HepG2 (cell line): ENCODE measurements around the gene NLRC4. TPM values are rescaled to one million over a fixed set of nuclear protein-coding genes. Genes with fewer than 3 reads are reported as not detected.

Experiments
- ATAC-seq: fragments of 200-7000 bp; cut with Tn5 transposase; 3 replicates; pipeline ENCODE4 v1.9.1; 2020; ENCODE audit warnings: mild to moderate bottlenecking, moderate library complexity
- BruUV-seq: library from RNA; stranded (reverse); fragments of 400-500 nt; replicated peaks from 2 replicates; lab custom pipeline; 2021; lab: Mats Ljungman, UMichigan
- CTCF ChIA-PET: fragments of 300-600 bp; formaldehyde crosslinking; extraction: SDS; loops from one replicate; lab custom pipeline; 2021; ENCODE audit warnings: low total read pairs, inconsistent platforms, low intra/inter-chr PET ratio; lab: Yijun Ruan, JAX
- POLR2A ChIA-PET: fragments of 350-600 bp; sonication (Branson Sonifier 250); formaldehyde crosslinking; loops from one replicate; lab custom pipeline; 2020; ENCODE audit warnings: antibody characterized with exemption, inconsistent platforms; lab: Yijun Ruan, JAX
- DNase-seq: peaks from one replicate; pipeline ENCODE4 v3.0.0-alpha.2; 2015; ENCODE audit warnings: low spot score
- FAIRE-seq: peaks from 3 replicates; lab custom pipeline; 2011; peaks lifted over from hg19 to GRCh38; lab: Jason Lieb, UNC
- H2AFZ ChIP-seq: one replicate; pipeline ENCODE4 v1.6.1; 2011; ENCODE audit warnings: low read length, inconsistent platforms
- H3K27ac ChIP-seq: fragments of 300-600 bp; 3 replicates; pipeline ENCODE4 v1.8.0; 2011; ENCODE audit warnings: mixed run types, mild to moderate bottlenecking, mixed read lengths, low read length, inconsistent platforms; ENCODE audit not compliant: insufficient read depth; ENCODE audit errors: extremely low read length
- H3K27me3 ChIP-seq, 2 experiments: fragments of 200-600 bp in 1 of 2; 2 replicates in 1 of 2; 3 replicates in 1 of 2; pipeline versions ENCODE4 v1.6.0 to v1.8.0; 2011; ENCODE audit warnings: low read length in 2 of 2, mild to moderate bottlenecking in 2 of 2, moderate library complexity in 2 of 2, inconsistent platforms in 1 of 2; ENCODE audit not compliant: insufficient read depth in 2 of 2, control insufficient read depth in 1 of 2
- H3K36me3 ChIP-seq, 2 experiments: fragments of 200-600 bp in 1 of 2; replicated peaks in 1 of 2; 2 replicates in 1 of 2; 3 replicates in 1 of 2; pipeline versions ENCODE4 v1.5.1 to v1.8.0; 2011; ENCODE audit warnings: low read length in 2 of 2, inconsistent platforms in 1 of 2; ENCODE audit not compliant: insufficient read depth in 2 of 2, control insufficient read depth in 1 of 2
- H3K4me1 ChIP-seq: 2 replicates; pipeline ENCODE4 v1.5.1; 2012; ENCODE audit warnings: low read length, inconsistent platforms; ENCODE audit not compliant: insufficient read depth
- H3K4me2 ChIP-seq: 2 replicates; pipeline ENCODE4 v1.6.0; 2011; ENCODE audit warnings: low read depth, low read length, inconsistent platforms
- H3K4me3 ChIP-seq, 3 experiments: fragments of 200-600 bp in 1 of 3; sonication (generic), shearing (Covaris generic) in 1 of 3; replicated peaks in 1 of 3; 2 replicates each; pipeline ENCODE4 v1.5.1; 2011 to 2016; ENCODE audit warnings: low read length in 3 of 3, inconsistent platforms in 2 of 3, low read depth in 2 of 3, mild to moderate bottlenecking in 2 of 3, control low read depth in 1 of 3, mixed read lengths in 1 of 3; ENCODE audit not compliant: insufficient read depth in 1 of 3
- H3K79me2 ChIP-seq: one replicate; pipeline ENCODE4 v1.6.1; 2011; ENCODE audit warnings: low read length, inconsistent platforms; ENCODE audit not compliant: insufficient read depth
- H3K9ac ChIP-seq: 2 replicates; pipeline ENCODE4 v1.6.0; 2011; ENCODE audit warnings: mild to moderate bottlenecking, low read depth, low read length, inconsistent platforms; ENCODE audit not compliant: insufficient read depth
- H3K9me3 ChIP-seq: 2 replicates; pipeline ENCODE4 v1.5.1; 2012; ENCODE audit warnings: mild to moderate bottlenecking, low read length
- H4K20me1 ChIP-seq: 2 replicates; pipeline ENCODE4 v1.6.0; 2011; ENCODE audit warnings: inconsistent platforms, mild to moderate bottlenecking, low read length, moderate library complexity; ENCODE audit not compliant: insufficient read depth
- ATF1 ChIP-seq: IDR thresholded peaks from 2 replicates; pipeline ENCODE4 v1.6.1; 2016; ENCODE audit warnings: mild to moderate bottlenecking, control low read depth
- HIC2 ChIP-seq: sonication (generic); formaldehyde crosslinking; IDR thresholded peaks from 2 replicates; pipeline ENCODE4 v1.9.0; 2022; ENCODE audit warnings: low read depth, missing genetic modification reagents
- IRF1 ChIP-seq: sonication (generic); formaldehyde crosslinking; IDR thresholded peaks from 2 replicates; pipeline ENCODE4 v1.4.0; 2020; ENCODE audit warnings: low read depth, mild to moderate bottlenecking, missing genetic modification reagents
- KLF9 ChIP-seq: IDR thresholded peaks from 2 replicates; pipeline ENCODE4 v1.6.1; 2016; ENCODE audit warnings: low read depth
- PHF5A ChIP-seq: IDR thresholded peaks from one replicate; pipeline ENCODE4 v1.6.1; 2018; ENCODE audit warnings: low read depth, missing genetic modification reagents; ENCODE audit not compliant: unreplicated experiment
- RFX5 ChIP-seq: IDR thresholded peaks from 2 replicates; pipeline ENCODE4 v1.6.1; 2011; ENCODE audit warnings: low read depth, low read length, improper control_type of control experiment
- ZFAT ChIP-seq: sonication (generic); formaldehyde crosslinking; conservative IDR thresholded peaks from 2 replicates; pipeline ENCODE4 v1.8.1; 2023; ENCODE audit warnings: missing genetic modification reagents, inconsistent platforms
- ZNF20 ChIP-seq: sonication (generic); formaldehyde crosslinking; IDR thresholded peaks from 2 replicates; pipeline ENCODE4 v1.4.0; 2020; ENCODE audit warnings: mild to moderate bottlenecking, moderate library complexity, missing genetic modification reagents
- ZNF7 ChIP-seq: IDR thresholded peaks from 2 replicates; pipeline ENCODE4 v1.6.1; 2016; ENCODE audit warnings: missing biosample characterization, missing genetic modification reagents
- ZNF781 ChIP-seq: sonication (generic); formaldehyde crosslinking; IDR thresholded peaks from 2 replicates; pipeline ENCODE4 v1.5.1; 2020; ENCODE audit warnings: borderline replicate concordance, mild to moderate bottlenecking, missing genetic modification reagents; ENCODE audit errors: not compliant biosample characterization
- WGBS: methylation state at CpG from one replicate; pipeline ENCODE4 v1.1.6; 2017; ENCODE audit warnings: low lambda C conversion rate; 5-methylcytosine and 5-hydroxymethylcytosine counted together
- in situ Hi-C: cut with HindIII; loops from 2 replicates; pipeline ENCODE4 v1.10.0; 2017; ENCODE audit warnings: low pct_unique_long_range_greater_than_20kb; ENCODE audit not compliant: extremely low pct_ligation_motif_present
- intact Hi-C: fragments of 100-400 bp; cut with micrococcal nuclease; formaldehyde crosslinking; loops from one replicate; pipeline ENCODE4 v1.10.0; 2022; ENCODE audit not compliant: unreplicated experiment
- polyA plus RNA-seq, 8 experiments: library from polyadenylated mRNA; depleted of rRNA in 3 of 8; stranded (reverse) in 7 of 8; unstranded in 1 of 8; fragments of >200 nt; fragmentation: Illumina TruSeq in 4 of 8; extraction: Trizol in 4 of 8; gene quantifications; 2 replicates each; pipeline versions ENCODE4 v1.2.1 to v1.2.3, GENCODE V29; 2011 to 2016; ENCODE audit warnings: low read depth in 4 of 8, missing spikeins in 1 of 8, mixed read lengths in 1 of 8; ENCODE audit not compliant: insufficient read depth in 1 of 8
- total RNA-seq, 5 experiments: library from RNA; depleted of rRNA; stranded (reverse); fragments of >200 nt; fragmentation: Illumina TruSeq; extraction: Trizol; gene quantifications; 2 replicates each; pipeline ENCODE4 v1.2.3, GENCODE V29; 2016; ENCODE audit warnings: low read depth in 1 of 5
- TF ChIP-seq, protein P1 (sequence below): sonication (generic); formaldehyde crosslinking; IDR thresholded peaks from 2 replicates; pipeline ENCODE4 v1.5.1; 2020; ENCODE audit warnings: missing genetic modification reagents, mild to moderate bottlenecking, borderline replicate concordance
- TF ChIP-seq, protein P2 (sequence below): sonication (generic); formaldehyde crosslinking; IDR thresholded peaks from 2 replicates; pipeline ENCODE4 v1.4.0; 2020; ENCODE audit warnings: missing genetic modification reagents

Gene NLRC4
- total and polyA plus RNA-seq, 2 of the 13 experiments (the other 11 are each of a cell fraction or from before 2014, with no cell fraction given), result 0.15 to 0.29 TPM

DNA sequence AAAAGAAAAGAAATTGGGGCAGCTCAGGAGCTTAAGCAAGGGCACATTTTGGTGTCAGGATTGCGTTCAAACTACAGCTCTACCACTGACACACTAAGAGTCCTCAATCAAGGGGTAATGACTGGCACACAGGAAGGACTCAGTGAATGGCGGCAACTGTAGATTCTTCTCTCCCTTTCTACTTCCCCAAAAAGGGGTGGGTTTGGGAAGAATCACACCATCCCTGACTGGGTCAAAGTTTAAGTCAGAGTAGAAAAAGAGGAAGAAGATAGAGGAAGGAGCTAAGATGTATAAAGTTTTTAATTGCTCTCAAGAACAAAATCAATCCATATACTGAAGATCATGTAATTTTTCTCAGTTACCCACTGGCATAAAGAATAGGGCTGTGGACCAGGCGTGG, 2.6 kb downstream of the NLRC4 start:
- intact Hi-C loops, result no loop called here
- no peak overlapping the region for H3K9ac ChIP-seq
- H3K9me3 ChIP-seq, result no peaks in the 10 kb centered on the region
- H3K27me3 ChIP-seq, result peaks cover 0 to 1% of the 10 kb centered on the region in 2 experiments; a peak in 2 of 5 replicates
- ChIA-PET CTCF (no interaction called here), POLR2A (no interaction called here)
- no peak for TF ChIP-seq PHF5A (CRISPR knock-in tag)
- no peak for TF ChIP-seq IRF1 (CRISPR knock-in tag)
- no peak for TF ChIP-seq ATF1 (CRISPR knock-in tag)
- TF ChIP-seq HIC2 (CRISPR knock-in tag), result no peak
- peaks cover 35% of the 10 kb centered on the region for H3K4me1 ChIP-seq
- no peak overlapping the region for H3K27ac ChIP-seq
- FAIRE-seq (no peak), ATAC-seq (no peak), DNase-seq (no peak)
- 53% methylated on average over 3 of the region's 3 CpGs for WGBS
- no peak overlapping the region for H2AFZ ChIP-seq
- H4K20me1 ChIP-seq, result no peaks in the 10 kb centered on the region
- no peak overlapping the region for H3K4me2 ChIP-seq
- H3K36me3 ChIP-seq, result no peaks in the 10 kb centered on the region
- in situ Hi-C loops, result no loop called here
- no peak overlapping the region for H3K4me3 ChIP-seq
- H3K79me2 ChIP-seq, result no peaks in the 10 kb centered on the region
- no TSS peak for BruUV-seq

GRCh38 chr2:32260376-32260775, 4.3 kb downstream of the NLRC4 start:
- H3K27ac ChIP-seq, result no peak overlapping the region
- H3K4me1 ChIP-seq, result peaks cover 29% of the 10 kb centered on the region
- H4K20me1 ChIP-seq, result no peaks in the 10 kb centered on the region
- in situ Hi-C loops (no loop called here), intact Hi-C loops (no loop called here)
- no peaks in the 10 kb centered on the region for H3K36me3 ChIP-seq
- no peaks in the 10 kb centered on the region for H3K9me3 ChIP-seq
- H3K79me2 ChIP-seq, result no peaks in the 10 kb centered on the region
- no peak overlapping the region for H2AFZ ChIP-seq
- H3K4me2 ChIP-seq, result no peak overlapping the region
- H3K27me3 ChIP-seq, result peaks cover 0 to 1% of the 10 kb centered on the region in 2 experiments; a peak in 2 of 5 replicates
- POLR2A ChIA-PET, result no interaction called here
- DNase-seq (no peak), FAIRE-seq (no peak), ATAC-seq (no peak)
- 70% methylated on average over 2 of the region's 2 CpGs for WGBS
- no peak overlapping the region for H3K4me3 ChIP-seq
- no peak overlapping the region for H3K9ac ChIP-seq
- CTCF ChIA-PET, result no interaction called here
- no TSS peak for BruUV-seq
- TF ChIP-seq ZNF20 (CRISPR knock-in tag) (no peak), ZFAT (CRISPR knock-in tag) (no peak), KLF9 (no peak), ZNF7 (CRISPR knock-in tag) (no peak), RFX5 (no peak), ZNF781 (CRISPR knock-in tag) (no peak)
- TF ChIP-seq, protein P1, sequence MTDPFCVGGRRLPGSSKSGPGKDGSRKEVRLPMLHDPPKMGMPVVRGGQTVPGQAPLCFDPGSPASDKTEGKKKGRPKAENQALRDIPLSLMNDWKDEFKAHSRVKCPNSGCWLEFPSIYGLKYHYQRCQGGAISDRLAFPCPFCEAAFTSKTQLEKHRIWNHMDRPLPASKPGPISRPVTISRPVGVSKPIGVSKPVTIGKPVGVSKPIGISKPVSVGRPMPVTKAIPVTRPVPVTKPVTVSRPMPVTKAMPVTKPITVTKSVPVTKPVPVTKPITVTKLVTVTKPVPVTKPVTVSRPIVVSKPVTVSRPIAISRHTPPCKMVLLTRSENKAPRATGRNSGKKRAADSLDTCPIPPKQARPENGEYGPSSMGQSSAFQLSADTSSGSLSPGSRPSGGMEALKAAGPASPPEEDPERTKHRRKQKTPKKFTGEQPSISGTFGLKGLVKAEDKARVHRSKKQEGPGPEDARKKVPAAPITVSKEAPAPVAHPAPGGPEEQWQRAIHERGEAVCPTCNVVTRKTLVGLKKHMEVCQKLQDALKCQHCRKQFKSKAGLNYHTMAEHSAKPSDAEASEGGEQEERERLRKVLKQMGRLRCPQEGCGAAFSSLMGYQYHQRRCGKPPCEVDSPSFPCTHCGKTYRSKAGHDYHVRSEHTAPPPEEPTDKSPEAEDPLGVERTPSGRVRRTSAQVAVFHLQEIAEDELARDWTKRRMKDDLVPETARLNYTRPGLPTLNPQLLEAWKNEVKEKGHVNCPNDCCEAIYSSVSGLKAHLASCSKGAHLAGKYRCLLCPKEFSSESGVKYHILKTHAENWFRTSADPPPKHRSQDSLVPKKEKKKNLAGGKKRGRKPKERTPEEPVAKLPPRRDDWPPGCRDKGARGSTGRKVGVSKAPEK (CRISPR knock-in tag), result no peak
- TF ChIP-seq, protein P2, sequence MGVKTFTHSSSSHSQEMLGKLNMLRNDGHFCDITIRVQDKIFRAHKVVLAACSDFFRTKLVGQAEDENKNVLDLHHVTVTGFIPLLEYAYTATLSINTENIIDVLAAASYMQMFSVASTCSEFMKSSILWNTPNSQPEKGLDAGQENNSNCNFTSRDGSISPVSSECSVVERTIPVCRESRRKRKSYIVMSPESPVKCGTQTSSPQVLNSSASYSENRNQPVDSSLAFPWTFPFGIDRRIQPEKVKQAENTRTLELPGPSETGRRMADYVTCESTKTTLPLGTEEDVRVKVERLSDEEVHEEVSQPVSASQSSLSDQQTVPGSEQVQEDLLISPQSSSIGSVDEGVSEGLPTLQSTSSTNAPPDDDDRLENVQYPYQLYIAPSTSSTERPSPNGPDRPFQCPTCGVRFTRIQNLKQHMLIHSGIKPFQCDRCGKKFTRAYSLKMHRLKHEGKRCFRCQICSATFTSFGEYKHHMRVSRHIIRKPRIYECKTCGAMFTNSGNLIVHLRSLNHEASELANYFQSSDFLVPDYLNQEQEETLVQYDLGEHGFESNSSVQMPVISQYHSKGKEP (CRISPR knock-in tag), result no peak
